Smooth muscle cell (in vitro differentiated cells): ENCODE data around the gene OR8H3. TPM values are rescaled to one million over a fixed set of nuclear protein-coding genes. Genes with fewer than 3 reads are reported as not detected.

ENCODE experiments used
- DNase-seq: peaks from one replicate; lab custom pipeline; 2025; ENCODE audit not compliant: unreplicated experiment; lab: John Stamatoyannopoulos, UW
- H2AFZ ChIP-seq: fragments of 200-600 bp; sonication (generic); 2 replicates; pipeline ENCODE4 v1.6.0; 2016; ENCODE audit warnings: antibody characterized with exemption, low read depth, mild to moderate bottlenecking
- H3F3A ChIP-seq: fragments of 200-600 bp; sonication (generic); 2 replicates; pipeline ENCODE4 v1.6.0; 2017; ENCODE audit warnings: antibody characterized with exemption, low read depth
- H3K27ac ChIP-seq: fragments of 200-600 bp; sonication (generic); 2 replicates; pipeline ENCODE4 v1.5.1; 2016; ENCODE audit warnings: low read depth, mild to moderate bottlenecking
- H3K27me3 ChIP-seq: fragments of 200-600 bp; sonication (generic); 2 replicates; pipeline ENCODE4 v1.6.1; 2016; ENCODE audit warnings: low read depth, mild to moderate bottlenecking
- H3K36me3 ChIP-seq: fragments of 200-600 bp; sonication (generic); 2 replicates; pipeline ENCODE4 v1.5.1; 2016; ENCODE audit warnings: low read depth
- H3K4me1 ChIP-seq: fragments of 200-600 bp; sonication (generic); 2 replicates; pipeline ENCODE4 v1.5.1; 2016; ENCODE audit warnings: low read depth
- H3K4me2 ChIP-seq: fragments of 200-600 bp; sonication (generic); 2 replicates; pipeline ENCODE4 v1.6.0; 2016; ENCODE audit warnings: mild to moderate bottlenecking
- H3K4me3 ChIP-seq: fragments of 200-600 bp; sonication (generic); 2 replicates; pipeline ENCODE4 v1.5.1; 2016; ENCODE audit warnings: mild to moderate bottlenecking
- H3K79me2 ChIP-seq: fragments of 200-600 bp; sonication (generic); 2 replicates; pipeline ENCODE4 v1.6.0; 2016; ENCODE audit warnings: low read depth, mild to moderate bottlenecking
- H3K9ac ChIP-seq: fragments of 200-600 bp; sonication (generic); 2 replicates; pipeline ENCODE4 v1.6.0; 2016; ENCODE audit warnings: low read depth
- H3K9me3 ChIP-seq: fragments of 200-600 bp; sonication (generic); replicated peaks from 2 replicates; pipeline ENCODE4 v1.5.1; 2016; ENCODE audit warnings: low read depth
- H4K20me1 ChIP-seq: fragments of 200-600 bp; sonication (generic); 2 replicates; pipeline ENCODE4 v1.6.0; 2016; ENCODE audit warnings: low read depth
- WGBS: methylation state at CpG from one replicate; pipeline ENCODE4 v1.1.7; 2016; ENCODE audit warnings: low lambda C conversion rate; 5-methylcytosine and 5-hydroxymethylcytosine counted together
- polyA plus RNA-seq: library from polyadenylated mRNA; unstranded; fragments of >200 nt; fragmentation: Nextera tagmentation; extraction: Ambion mirVana; gene quantifications from 2 replicates; pipeline ENCODE4 v1.2.1, GENCODE V29; 2016
- total RNA-seq: library from RNA; depleted of rRNA; stranded (reverse); fragments of >200 nt; gene quantifications from 2 replicates; pipeline ENCODE4 v1.2.3, GENCODE V29; 2014
- TF ChIP-seq, protein P1 (sequence below): fragments of 200-600 bp; sonication (generic); IDR thresholded peaks from 2 replicates; pipeline ENCODE4 v1.5.1; 2017; ENCODE audit warnings: borderline replicate concordance, mild to moderate bottlenecking, antibody characterized with exemption; ENCODE audit not compliant: insufficient read depth, poor library complexity, severe bottlenecking

The OR8H3 gene
- total RNA-seq (not detected in 2 replicates), polyA plus RNA-seq (not detected in 2 replicates)

DNA sequence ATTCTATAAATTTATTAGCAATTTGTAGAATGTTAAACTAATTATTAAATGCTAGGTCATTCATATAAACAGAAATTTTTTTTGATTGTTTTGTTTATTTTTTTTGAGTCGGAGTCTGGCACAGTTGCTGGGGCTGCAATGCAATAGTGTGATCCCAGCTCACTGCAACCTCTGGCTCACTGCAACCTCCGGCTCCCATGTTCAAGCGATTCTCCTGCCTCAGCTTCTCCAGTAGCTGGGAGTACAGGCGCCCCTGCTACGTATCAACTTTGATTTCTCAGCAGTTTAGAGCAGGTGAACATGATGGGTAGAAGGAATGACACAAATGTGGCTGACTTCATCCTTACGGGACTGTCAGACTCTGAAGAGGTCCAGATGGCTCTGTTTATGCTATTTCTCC, at the start of gene OR8H3:
Gene OR8H3, plus strand, starts transcription at position 301 of the 400 bp plus-strand sequence. Its CDS starts 0 bp downstream, at position 301.
- WGBS, result 91% methylated on average over 6 of the region's 6 CpGs

DNA sequence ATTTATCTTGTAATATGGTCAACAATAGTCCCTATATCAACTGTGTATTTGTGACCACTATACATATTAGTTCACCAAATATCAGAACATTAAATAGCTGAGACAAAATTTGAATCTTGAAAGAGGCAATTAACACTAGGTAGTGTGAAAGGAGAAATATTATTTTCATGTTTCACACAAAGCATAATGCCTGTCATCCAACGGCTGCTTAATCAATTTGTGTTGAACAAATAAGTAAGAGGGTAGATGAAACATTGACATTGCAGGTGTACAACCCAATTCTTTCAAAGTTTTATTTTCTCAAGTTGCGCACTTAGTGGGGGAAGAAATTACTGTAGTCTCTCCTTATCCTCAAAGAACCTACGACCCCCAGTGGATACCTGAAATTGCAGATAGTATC, 32.5 kb upstream of the OR8H3 start:
- H3K4me3 ChIP-seq, result no peak overlapping the region
- H3K9ac ChIP-seq, result no peak overlapping the region
- H4K20me1 ChIP-seq, result no peaks in the 10 kb centered on the region
- H3F3A ChIP-seq, result no peaks in the 10 kb centered on the region
- no peaks in the 10 kb centered on the region for H3K79me2 ChIP-seq
- no peak overlapping the region for H2AFZ ChIP-seq
- WGBS, result 87% methylated on average over 3 of the region's 3 CpGs
- DNase-seq, result no peak
- H3K4me1 ChIP-seq, result no peaks in the 10 kb centered on the region
- H3K9me3 ChIP-seq, result no peaks in the 10 kb centered on the region
- no peak overlapping the region for H3K4me2 ChIP-seq
- no peaks in the 10 kb centered on the region for H3K36me3 ChIP-seq
- TF ChIP-seq, protein P1, sequence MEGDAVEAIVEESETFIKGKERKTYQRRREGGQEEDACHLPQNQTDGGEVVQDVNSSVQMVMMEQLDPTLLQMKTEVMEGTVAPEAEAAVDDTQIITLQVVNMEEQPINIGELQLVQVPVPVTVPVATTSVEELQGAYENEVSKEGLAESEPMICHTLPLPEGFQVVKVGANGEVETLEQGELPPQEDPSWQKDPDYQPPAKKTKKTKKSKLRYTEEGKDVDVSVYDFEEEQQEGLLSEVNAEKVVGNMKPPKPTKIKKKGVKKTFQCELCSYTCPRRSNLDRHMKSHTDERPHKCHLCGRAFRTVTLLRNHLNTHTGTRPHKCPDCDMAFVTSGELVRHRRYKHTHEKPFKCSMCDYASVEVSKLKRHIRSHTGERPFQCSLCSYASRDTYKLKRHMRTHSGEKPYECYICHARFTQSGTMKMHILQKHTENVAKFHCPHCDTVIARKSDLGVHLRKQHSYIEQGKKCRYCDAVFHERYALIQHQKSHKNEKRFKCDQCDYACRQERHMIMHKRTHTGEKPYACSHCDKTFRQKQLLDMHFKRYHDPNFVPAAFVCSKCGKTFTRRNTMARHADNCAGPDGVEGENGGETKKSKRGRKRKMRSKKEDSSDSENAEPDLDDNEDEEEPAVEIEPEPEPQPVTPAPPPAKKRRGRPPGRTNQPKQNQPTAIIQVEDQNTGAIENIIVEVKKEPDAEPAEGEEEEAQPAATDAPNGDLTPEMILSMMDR, result no peak
- H3K27ac ChIP-seq, result no peak overlapping the region
- no peaks in the 10 kb centered on the region for H3K27me3 ChIP-seq

More for the DNA sequence above, at the start of gene OR8H3:
- H4K20me1 ChIP-seq, result no peaks in the 10 kb centered on the region
- H3K9me3 ChIP-seq, result no peaks in the 10 kb centered on the region
- H3K36me3 ChIP-seq, result no peaks in the 10 kb centered on the region
- H3K27ac ChIP-seq, result no peak within 1 kb of the TSS
- no peaks in the 10 kb centered on the region for H3K27me3 ChIP-seq
- no peak within 1 kb of the TSS for H3K4me3 ChIP-seq
- H2AFZ ChIP-seq, result no peak within 1 kb of the TSS
- H3K4me1 ChIP-seq, result no peaks in the 10 kb centered on the region
- no peak within 1 kb of the TSS for H3K4me2 ChIP-seq
- H3K79me2 ChIP-seq, result no peaks in the 10 kb centered on the region
- H3K9ac ChIP-seq, result no peak within 1 kb of the TSS
- DNase-seq, result no peak
- TF ChIP-seq, protein P1, result no peak
- H3F3A ChIP-seq, result no peaks in the 10 kb centered on the region

DNA sequence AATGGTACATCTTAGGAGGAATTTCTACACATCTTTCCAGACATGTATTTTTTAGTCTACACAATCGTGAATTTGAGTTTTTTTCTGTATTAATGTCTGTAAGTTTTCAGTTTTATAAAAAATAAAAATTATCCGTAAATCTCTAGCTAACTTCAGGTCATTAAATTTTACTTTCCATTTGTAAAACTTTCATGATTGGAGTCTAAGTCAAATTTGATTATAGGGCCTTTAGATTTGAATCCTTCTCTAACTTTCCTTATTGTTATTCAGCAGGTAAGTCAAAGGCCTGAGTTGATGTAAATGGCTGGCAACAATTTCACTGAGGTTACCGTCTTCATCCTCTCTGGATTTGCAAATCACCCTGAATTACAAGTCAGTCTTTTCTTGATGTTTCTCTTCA, 29.2 kb upstream of the OR8H3 start, which contains the start of gene OR8I2:
Gene OR8I2, plus strand, starts transcription at position 301 of the 400 bp plus-strand sequence. Its CDS starts 0 bp downstream, at position 301.
- Histone ChIP-seq H3K4me2 (no peak within 1 kb of the TSS), H3K79me2 (no peaks in the 10 kb centered on the region), H4K20me1 (no peaks in the 10 kb centered on the region), H3K4me1 (no peaks in the 10 kb centered on the region), H3K9ac (no peak within 1 kb of the TSS), H3K4me3 (no peak within 1 kb of the TSS), H3K27ac (no peak within 1 kb of the TSS), H3F3A (no peaks in the 10 kb centered on the region), H3K27me3 (no peaks in the 10 kb centered on the region), H2AFZ (no peak within 1 kb of the TSS), H3K36me3 (no peaks in the 10 kb centered on the region), H3K9me3 (no peaks in the 10 kb centered on the region)
- TF ChIP-seq, protein P1, result no peak
- DNase-seq, result no peak
- 60% methylated on average over 3 of the region's 3 CpGs for WGBS

- H3K27ac ChIP-seq, result no peak within 1 kb of the TSS
- no peak within 1 kb of the TSS for H3K4me3 ChIP-seq
- H3K79me2 ChIP-seq, result no peaks in the 10 kb centered on the region
- H3K4me2 ChIP-seq, result no peak within 1 kb of the TSS
- H3F3A ChIP-seq, result no peaks in the 10 kb centered on the region
- no peaks in the 10 kb centered on the region for H3K4me1 ChIP-seq
- no peaks in the 10 kb centered on the region for H3K36me3 ChIP-seq
- no peak within 1 kb of the TSS for H2AFZ ChIP-seq
- H4K20me1 ChIP-seq, result no peaks in the 10 kb centered on the region
- no peak within 1 kb of the TSS for H3K9ac ChIP-seq
- TF ChIP-seq, protein P1, result no peak
- DNase-seq, result no peak
- no peaks in the 10 kb centered on the region for H3K9me3 ChIP-seq
- H3K27me3 ChIP-seq, result no peaks in the 10 kb centered on the region
These were observed 18.9 kb upstream of the OR8H3 start, which contains the start of gene OR8H2 for GRCh38 chr11:56103210-56103737. OR8H2 (plus strand) TSS chr11:56103687; CDS start chr11:56105043, 1,356 bp downstream.
